K562 (cell line): ENCODE data around the gene MSL2. TPM values are rescaled to one million over a fixed set of nuclear protein-coding genes. Genes with fewer than 3 reads are reported as not detected.

Source experiments
- ATAC-seq: fragments of 200-7000 bp; cut with Tn5 transposase; 3 replicates; pipeline ENCODE4 v1.9.1; 2020; ENCODE audit warnings: moderate library complexity
- BruUV-seq: library from RNA; stranded (reverse); fragments of 400-500 nt; replicated peaks from 2 replicates; lab custom pipeline; 2021; lab: Mats Ljungman, UMichigan
- CTCF ChIA-PET: fragments of 300-600 bp; formaldehyde crosslinking; extraction: SDS; loops from one replicate; lab custom pipeline; 2021; ENCODE audit warnings: low intra/inter-chr PET ratio; lab: Yijun Ruan, JAX
- POLR2A ChIA-PET: fragments of 300-600, 350-650 bp; sonication (Branson Sonifier 250); formaldehyde crosslinking; extraction: SDS; loops from one replicate; lab custom pipeline; 2021; ENCODE audit warnings: antibody characterized with exemption, inconsistent platforms; lab: Yijun Ruan, JAX
- DNase-seq, 4 experiments: peaks; one replicate each; pipeline versions ENCODE4 v3.0.0 to v3.0.0-alpha.2; 2011 to 2018; ENCODE audit warnings: low spot score in 3 of 4, mixed read lengths in 3 of 4; ENCODE audit errors: extremely low read depth in 1 of 4
- FAIRE-seq: peaks from 2 replicates; lab custom pipeline; 2011; peaks lifted over from hg19 to GRCh38; lab: Jason Lieb, UNC
- H2AFZ ChIP-seq: 2 replicates; pipeline ENCODE4 v1.6.0; 2011; ENCODE audit warnings: low read depth, low read length, control low read depth, inconsistent platforms
- H3K27ac ChIP-seq: fragments of 200-600 bp; 3 replicates; pipeline ENCODE4 v1.8.0; 2011; ENCODE audit warnings: low read depth, mild to moderate bottlenecking, control low read depth, inconsistent platforms, low read length, moderate library complexity, mixed read lengths; ENCODE audit errors: extremely low read depth
- H3K27me3 ChIP-seq, 2 experiments: fragments of 300-600 bp in 1 of 2; 2 replicates in 1 of 2; 3 replicates in 1 of 2; pipeline versions ENCODE4 v1.6.0 to v1.8.0; 2011; ENCODE audit warnings: inconsistent platforms in 2 of 2, low read length in 2 of 2, mild to moderate bottlenecking in 1 of 2, mixed read lengths in 1 of 2, moderate library complexity in 1 of 2; ENCODE audit not compliant: control insufficient read depth in 2 of 2, insufficient read depth in 2 of 2
- H3K36me3 ChIP-seq: fragments of 300-600 bp; 3 replicates; pipeline ENCODE4 v1.8.0; 2011; ENCODE audit warnings: mild to moderate bottlenecking, low read length, inconsistent platforms; ENCODE audit not compliant: control insufficient read depth, insufficient read depth
- H3K4me1 ChIP-seq, 2 experiments: fragments of 200-600 bp in 1 of 2; replicated peaks in 1 of 2; 2 replicates in 1 of 2; 3 replicates in 1 of 2; pipeline versions ENCODE4 v1.5.1 to v1.8.0; 2011; ENCODE audit warnings: inconsistent platforms in 2 of 2, low read length in 2 of 2, mild to moderate bottlenecking in 1 of 2, mixed read lengths in 1 of 2, moderate library complexity in 1 of 2; ENCODE audit not compliant: control insufficient read depth in 2 of 2, insufficient read depth in 2 of 2
- H3K4me2 ChIP-seq: 2 replicates; pipeline ENCODE4 v1.6.1; 2011; ENCODE audit warnings: low read length, control low read depth, inconsistent platforms, mixed read lengths; ENCODE audit not compliant: insufficient read depth
- H3K4me3 ChIP-seq: fragments of 200-600 bp; sonication (generic), shearing (Covaris generic); 2 replicates; pipeline ENCODE4 v1.5.1; 2016; ENCODE audit warnings: control low read depth, inconsistent platforms
- H3K79me2 ChIP-seq: fragments of 200-600 bp; 3 replicates; pipeline ENCODE4 v1.8.0; 2011; ENCODE audit warnings: low read length, inconsistent platforms; ENCODE audit not compliant: control insufficient read depth, insufficient read depth
- H3K9ac ChIP-seq, 2 experiments: 2 replicates each; pipeline versions ENCODE4 v1.6.0 to v1.6.1; 2011; ENCODE audit warnings: low read depth in 2 of 2, low read length in 2 of 2, control low read depth in 1 of 2, inconsistent platforms in 1 of 2, mild to moderate bottlenecking in 1 of 2, mixed read lengths in 1 of 2; ENCODE audit not compliant: insufficient read depth in 1 of 2
- H3K9me1 ChIP-seq: one replicate; pipeline ENCODE4 v1.6.0; 2011; ENCODE audit warnings: inconsistent platforms, mild to moderate bottlenecking, low read length, moderate library complexity; ENCODE audit not compliant: control insufficient read depth, insufficient read depth
- H3K9me3 ChIP-seq: replicated peaks from 2 replicates; pipeline ENCODE4 v1.5.1; 2011; ENCODE audit warnings: low read depth, low read length, inconsistent platforms; ENCODE audit not compliant: control insufficient read depth, insufficient read depth
- H4K20me1 ChIP-seq: replicated peaks from 2 replicates; pipeline ENCODE4 v1.6.1; 2011; ENCODE audit warnings: low read length, inconsistent platforms, mixed read lengths; ENCODE audit not compliant: control insufficient read depth, insufficient read depth
- CREM ChIP-seq: IDR thresholded peaks from 2 replicates; pipeline ENCODE4 v1.6.1; 2014; ENCODE audit warnings: antibody characterized with exemption, low read depth
- HDAC1 ChIP-seq, 2 experiments: fragments of 450-650 bp; IDR thresholded peaks; 2 replicates each; pipeline ENCODE4 v1.6.1; 2016 to 2017; ENCODE audit warnings: inconsistent platforms in 1 of 2, mild to moderate bottlenecking in 1 of 2, moderate library complexity in 1 of 2
- HNRNPH1 ChIP-seq: fragments of 200-400 bp; formaldehyde crosslinking; optimal IDR thresholded peaks from 2 replicates; pipeline ENCODE3; 2017; ENCODE audit warnings: low read depth, mild to moderate bottlenecking, low read length, moderate library complexity
- ID3 ChIP-seq, 2 experiments: fragments of 250-450 bp in 1 of 2; fragments of 450-650 bp in 1 of 2; sonication (Bioruptor Pico) in 1 of 2; IDR thresholded peaks; 2 replicates each; pipeline versions ENCODE4 v1.6.1 to v1.8.0; 2016 to 2021; ENCODE audit warnings: mild to moderate bottlenecking in 2 of 2, moderate library complexity in 2 of 2, missing compliant biosample characterization in 1 of 2, missing genetic modification characterization in 1 of 2
- KLF6 ChIP-seq: fragments of 250-450 bp; sonication (Bioruptor Pico); IDR thresholded peaks from 2 replicates; pipeline ENCODE4 v1.4.0; 2020; ENCODE audit warnings: mild to moderate bottlenecking, moderate library complexity, borderline replicate concordance
- MAFF ChIP-seq: IDR thresholded peaks from 2 replicates; pipeline ENCODE4 v1.6.1; 2012; ENCODE audit warnings: low read length, improper control_type of control experiment
- PRPF4 ChIP-seq: fragments of 200-400 bp; formaldehyde crosslinking; IDR thresholded peaks from one replicate; pipeline ENCODE4 v1.6.1; 2017; ENCODE audit warnings: low read length, low read depth, mild to moderate bottlenecking; ENCODE audit not compliant: insufficient read depth, poor library complexity, severe bottlenecking
- THAP7 ChIP-seq: fragments of 250-450 bp; sonication (Bioruptor Pico); IDR thresholded peaks from 2 replicates; pipeline ENCODE4 v1.5.0; 2021
- ZBTB12 ChIP-seq: fragments of 250-450 bp; sonication (Bioruptor Pico); IDR thresholded peaks from 2 replicates; pipeline ENCODE4 v1.4.0; 2020
- ZC3H4 ChIP-seq: sonication (generic); formaldehyde crosslinking; IDR thresholded peaks from 2 replicates; pipeline ENCODE4 v1.9.0; 2021; ENCODE audit warnings: missing genetic modification reagents, borderline replicate concordance
- ZNF124 ChIP-seq: sonication (generic); formaldehyde crosslinking; IDR thresholded peaks from 2 replicates; pipeline ENCODE4 v1.8.1; 2022; ENCODE audit warnings: missing genetic modification reagents
- ZNF24 ChIP-seq: fragments of 450-650 bp; IDR thresholded peaks from 2 replicates; pipeline ENCODE4 v1.6.1; 2016
- ZNF695 ChIP-seq: fragments of 450-650 bp; formaldehyde crosslinking; IDR thresholded peaks from 2 replicates; pipeline ENCODE4 v1.4.0; 2020; ENCODE audit warnings: mild to moderate bottlenecking, moderate library complexity
- WGBS: fragments of 100-300 bp; shearing (Covaris generic); methylation state at CpG from one replicate; pipeline ENCODE4 v1.1.6; 2016; ENCODE audit warnings: low coverage, mixed read lengths; ENCODE audit not compliant: insufficient coverage; ENCODE audit errors: missing lambda C conversion rate; 5-methylcytosine and 5-hydroxymethylcytosine counted together
- in situ Hi-C: fragments of 300-500 bp; cut with MboI; formaldehyde crosslinking; loops from 4 replicates; pipeline ENCODE4 v1.15.0; 2018; ENCODE audit warnings: inconsistent platforms, mixed read lengths
- intact Hi-C: fragments of 100-400 bp; cut with micrococcal nuclease; formaldehyde crosslinking; loops from 2 replicates; pipeline ENCODE4 v1.14.2; 2022
- polyA plus RNA-seq, 8 experiments: library from polyadenylated mRNA; depleted of rRNA in 4 of 8; stranded (reverse) in 5 of 8; unstranded in 3 of 8; fragments of >200 nt; fragmentation: Nextera tagmentation in 2 of 8; fragmentation: Illumina TruSeq in 1 of 8; extraction: Ambion mirVana in 2 of 8; extraction: Trizol in 1 of 8; gene quantifications; 2 replicates each; pipeline versions ENCODE4 v1.2.1 to v1.2.3, GENCODE V29; 2011 to 2014; ENCODE audit warnings: inconsistent platforms in 1 of 8, missing spikeins in 1 of 8
- total RNA-seq, 7 experiments: library from RNA; depleted of rRNA in 6 of 7; stranded (reverse); fragments of >200 nt in 6 of 7; fragmentation: Illumina TruSeq in 2 of 7; extraction: Trizol in 2 of 7; gene quantifications; 2 replicates each; pipeline versions ENCODE4 v1.2.1 to v1.2.3, GENCODE V29; 2011 to 2021; ENCODE audit warnings: low replicate concordance in 1 of 7

Gene MSL2
- total and polyA plus RNA-seq, 9 of the 15 experiments (the other 6 are each of a cell fraction or from before 2014, with no cell fraction given), result 1.9 to 19.9 (median 9.1) TPM

- H4K20me1 ChIP-seq, result peaks cover 33% of the 10 kb centered on the region
- H3K27ac ChIP-seq, result no peak overlapping the region
- BruUV-seq, result no TSS peak
- ATAC-seq (no peak), DNase-seq (no peak), FAIRE-seq (no peak)
- TF ChIP-seq MAFF (no peak), PRPF4 (no peak), ZNF695 (CRISPR knock-in tag) (no peak), ZNF24 (no peak), ZBTB12 (CRISPR knock-in tag) (no peak), KLF6 (CRISPR knock-in tag) (no peak), CREM (no peak), ID3 (CRISPR knock-in tag; IDR thresholded peaks at IDR 0.05) (no peak), ID3 (tag; IDR thresholded peaks at IDR 0.05) (no peak), ZC3H4 (CRISPR knock-in tag) (no peak), HNRNPH1 (no peak), ZNF124 (CRISPR knock-in tag) (no peak), HDAC1 (IDR thresholded peaks at IDR 0.05) (no peak), THAP7 (CRISPR knock-in tag) (no peak)
- H2AFZ ChIP-seq, result no peak overlapping the region
- H3K9me3 ChIP-seq, result no peaks in the 10 kb centered on the region
- ChIA-PET CTCF (no interaction called here), POLR2A (interaction anchor here (1.2 kb wide), 2 partner anchors 9 to 10 kb away, joined by 3 read pairs; no protein-coding TSS in a partner anchor)
- H3K79me2 ChIP-seq, result peaks cover 98% of the 10 kb centered on the region
- WGBS, result no CpG with 5 or more reads among the region's 2 CpGs
- intact Hi-C loops (no loop called here), in situ Hi-C loops (no loop called here)
- H3K4me3 ChIP-seq, result no peak overlapping the region
- peaks cover 12 to 18% of the 10 kb centered on the region in 2 experiments; a peak in 4 of 5 replicates for H3K4me1 ChIP-seq
- no peaks in the 10 kb centered on the region for H3K27me3 ChIP-seq
- H3K36me3 ChIP-seq, result no peaks in the 10 kb centered on the region
- H3K9me1 ChIP-seq, result peaks cover 3% of the 10 kb centered on the region
- H3K9ac ChIP-seq, result no peak overlapping the region
- H3K4me2 ChIP-seq, result no peak overlapping the region
These were observed 11.4 kb downstream of the MSL2 start for GRCh38 chr3:136184703-136185102.
